AG08395 (cell line): ENCODE measurements around the gene SAA2.
"Not testable (repeated sequence)": the region's sequence is repeated elsewhere in the genome, so short reads cannot be mapped to it uniquely, and the experiment has no call there.

Experiments used
- DNase-seq: peaks from one replicate; pipeline ENCODE4 v3.0.0; 2012; ENCODE audit warnings: mixed read lengths, low spot score

Gene SAA2

DNA sequence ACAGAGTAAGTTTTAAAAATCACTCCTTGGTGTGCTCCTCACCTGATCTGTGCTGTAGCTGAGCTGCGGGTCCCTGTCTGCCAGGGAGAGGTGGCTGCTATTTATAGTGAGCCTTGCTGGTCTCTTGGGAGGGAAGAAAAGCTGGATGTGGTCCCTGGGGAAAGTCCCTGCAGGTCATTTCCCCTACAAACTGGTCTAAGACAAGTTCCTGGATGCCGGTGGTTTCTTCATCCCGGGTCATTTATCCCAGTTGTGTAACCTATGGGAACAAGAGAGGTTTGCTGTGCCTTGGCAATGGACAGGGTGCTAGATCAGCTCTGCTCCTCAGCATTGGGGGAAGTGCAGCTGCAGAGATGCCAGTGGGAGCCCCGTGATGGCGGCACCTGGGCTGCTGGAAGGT, at the start of gene SAA2:
TSS of gene SAA2 (minus strand) at position 108 of the 400 bp plus-strand sequence. CDS start 657 bp downstream, outside the sequence.
- no peak for DNase-seq

DNA sequence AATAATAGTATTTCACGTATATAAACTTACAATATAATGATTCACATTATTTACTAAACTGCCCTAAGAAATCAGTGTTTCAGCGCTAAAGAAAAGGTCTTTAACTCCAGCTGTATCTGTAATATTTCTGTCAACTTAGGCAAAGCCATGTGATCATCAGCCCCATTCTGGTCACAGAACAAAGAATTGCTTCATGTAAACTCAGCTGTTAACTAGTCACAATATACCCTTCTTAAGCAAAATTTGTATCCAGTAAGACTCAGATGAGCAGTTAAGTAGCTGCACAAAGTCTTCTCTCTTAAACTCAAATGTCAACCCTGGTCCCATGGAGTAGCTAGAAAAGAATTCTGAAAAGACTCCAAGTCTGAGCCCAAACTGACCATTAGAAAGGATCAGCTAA, 46.8 kb upstream of the SAA2 start:
- no peak for DNase-seq

DNA sequence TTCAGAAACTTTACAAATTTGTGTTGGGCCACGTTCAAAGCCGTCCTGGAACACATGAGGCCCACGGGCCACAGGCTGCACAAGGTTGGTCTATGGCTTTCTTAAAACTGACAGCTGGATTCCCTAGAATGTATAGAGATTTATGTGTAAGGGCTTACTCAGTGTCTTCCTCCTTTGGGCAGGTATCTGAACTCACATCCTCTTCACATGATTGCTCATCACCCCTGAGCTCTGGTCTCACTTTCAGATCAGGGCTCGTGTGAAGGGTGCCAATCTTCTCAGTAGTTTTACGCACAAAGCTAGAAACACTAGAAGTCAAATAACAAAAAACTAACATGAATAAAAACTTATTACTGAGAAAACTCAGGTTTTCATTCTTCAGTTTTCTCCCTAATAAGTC, 46.4 kb upstream of the SAA2 start:
- DNase-seq: no peak

DNA sequence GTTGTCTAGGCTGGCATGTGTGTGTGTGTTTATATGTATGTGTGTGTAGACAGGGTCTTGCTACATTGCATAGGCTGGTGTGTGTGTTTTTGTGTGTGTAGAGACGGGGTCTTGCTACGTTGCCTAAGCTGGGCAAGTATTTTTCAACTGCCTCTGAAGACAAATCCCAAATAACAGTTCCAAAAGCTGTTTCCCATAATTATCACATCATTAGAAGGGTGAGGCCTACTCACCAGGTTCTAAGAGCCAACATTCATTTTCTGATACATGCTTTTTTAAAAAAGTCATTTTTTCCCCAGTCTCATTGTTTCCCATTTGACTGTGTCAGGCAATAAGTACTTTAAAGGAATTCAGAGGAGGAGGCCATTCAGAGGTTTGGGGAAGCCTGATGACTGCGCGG, 40.4 kb upstream of the SAA2 start:
- no peak for DNase-seq

DNA sequence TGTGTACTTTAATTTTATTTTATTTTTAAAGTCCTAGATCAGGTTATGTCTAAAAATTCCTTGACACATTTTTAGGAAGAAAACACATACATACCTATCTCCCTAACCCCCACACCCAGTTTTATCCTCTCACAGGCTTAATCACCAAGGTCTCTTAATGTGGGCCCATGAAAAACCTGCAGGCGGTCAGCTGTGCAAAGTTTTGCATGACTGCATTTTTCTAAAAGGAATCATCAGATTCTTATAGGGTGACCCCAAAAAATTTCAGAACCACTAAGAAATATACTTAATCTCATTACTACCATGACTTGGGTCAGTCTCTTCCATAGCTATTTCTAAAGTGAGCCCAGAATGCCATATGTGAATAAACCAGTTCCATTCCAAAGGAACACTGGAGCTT, 37.4 kb upstream of the SAA2 start:
- no peak for DNase-seq

DNA sequence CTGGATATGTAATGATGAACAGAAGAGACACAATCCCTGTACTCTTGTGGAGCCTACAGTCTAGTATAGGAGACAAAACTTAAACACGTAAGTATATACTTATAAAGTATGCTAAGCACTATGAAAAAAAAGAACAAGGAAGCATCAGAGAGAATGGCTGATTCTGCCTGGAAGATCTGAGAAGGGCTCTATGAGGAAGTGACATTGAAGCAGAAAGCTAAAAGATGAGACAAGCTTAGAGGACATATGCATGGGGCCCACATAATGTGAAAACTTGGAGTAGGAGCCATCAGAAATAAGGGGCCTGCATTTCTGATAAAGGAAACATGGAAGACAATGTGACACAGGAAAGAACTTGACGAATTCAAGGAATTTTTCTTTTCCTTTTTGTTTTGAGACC, 34.2 kb upstream of the SAA2 start:
- no peak for DNase-seq

DNA sequence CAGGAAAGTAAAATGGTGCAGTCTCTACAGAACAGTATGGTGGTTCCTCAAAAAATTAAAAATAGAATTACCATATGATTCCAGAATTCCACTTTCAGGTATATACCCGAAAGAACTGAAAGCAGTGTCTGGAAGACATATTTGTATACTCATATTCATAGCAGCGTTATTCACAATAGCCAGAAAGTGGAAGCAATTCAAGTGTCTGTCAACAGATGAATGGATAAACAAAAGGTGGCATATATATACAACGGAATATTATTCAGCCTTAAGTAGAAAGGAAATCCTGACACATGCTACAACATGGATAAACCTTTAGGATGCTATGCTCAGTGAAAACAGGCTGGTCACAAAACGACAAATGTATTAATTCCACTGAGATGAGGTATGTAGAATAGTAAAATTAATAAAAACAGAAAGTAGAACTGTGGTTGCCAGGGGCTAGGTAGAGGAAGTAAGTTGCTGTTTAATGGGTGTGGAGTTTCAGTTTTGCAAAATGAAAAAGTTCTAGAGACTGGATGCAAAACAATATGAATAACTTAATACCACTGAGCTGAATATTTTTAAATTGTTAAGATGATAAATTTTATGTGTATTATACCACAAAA, 32.1 kb upstream of the SAA2 start:
- DNase-seq: no peak

DNA sequence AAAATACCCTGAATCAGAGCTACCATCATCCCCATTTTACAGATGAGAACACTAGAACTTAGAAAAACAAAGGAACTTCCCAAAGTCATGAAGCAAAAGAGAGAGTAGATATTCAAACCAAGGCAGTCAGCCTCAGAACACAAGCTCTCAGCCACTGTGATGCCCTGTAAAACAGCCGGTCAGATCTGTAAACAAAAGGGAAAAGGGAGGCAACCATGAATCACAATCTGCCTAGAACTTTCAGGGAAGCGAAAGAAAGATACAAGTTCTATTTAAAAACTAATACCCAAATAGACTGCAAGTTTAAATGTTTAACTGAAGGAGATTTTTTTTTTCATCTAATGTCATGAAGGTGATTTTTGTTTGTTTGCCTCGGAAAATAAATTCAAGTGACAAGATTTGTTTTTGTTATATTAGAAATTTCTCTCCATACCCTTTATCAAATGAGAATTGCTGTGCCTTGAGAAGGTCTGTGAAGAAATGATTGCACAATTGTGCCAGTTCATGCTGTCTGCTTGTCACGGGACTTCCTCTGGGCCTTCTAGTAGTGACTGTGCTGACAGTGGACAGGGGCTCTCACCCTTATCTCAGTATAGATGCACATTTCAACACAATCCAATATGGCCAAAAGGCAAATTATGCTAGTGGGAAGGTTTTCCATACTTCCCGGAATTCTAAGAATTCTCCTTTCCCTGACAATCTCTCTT, 29.2 kb upstream of the SAA2 start:
- DNase-seq: no peak

DNA sequence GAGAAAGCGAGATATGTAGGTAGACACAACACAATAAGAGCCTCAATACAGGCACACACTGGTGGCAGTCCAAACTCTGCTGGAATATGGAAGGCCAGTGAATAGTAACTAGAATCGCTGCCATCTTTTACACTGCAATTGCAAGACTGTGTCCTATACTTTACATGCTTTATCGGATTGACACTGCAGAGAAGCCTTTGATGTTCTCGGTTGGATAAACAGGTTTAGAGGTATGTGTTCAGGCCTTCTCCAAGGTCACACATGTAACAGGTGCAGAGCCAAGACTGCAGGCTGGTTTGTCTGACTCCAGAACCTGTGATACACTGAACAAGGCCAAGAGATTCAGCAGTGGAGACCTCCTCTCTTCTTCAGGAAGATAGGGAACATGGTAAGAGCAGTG, 22.7 kb upstream of the SAA2 start:
- DNase-seq: no peak

DNA sequence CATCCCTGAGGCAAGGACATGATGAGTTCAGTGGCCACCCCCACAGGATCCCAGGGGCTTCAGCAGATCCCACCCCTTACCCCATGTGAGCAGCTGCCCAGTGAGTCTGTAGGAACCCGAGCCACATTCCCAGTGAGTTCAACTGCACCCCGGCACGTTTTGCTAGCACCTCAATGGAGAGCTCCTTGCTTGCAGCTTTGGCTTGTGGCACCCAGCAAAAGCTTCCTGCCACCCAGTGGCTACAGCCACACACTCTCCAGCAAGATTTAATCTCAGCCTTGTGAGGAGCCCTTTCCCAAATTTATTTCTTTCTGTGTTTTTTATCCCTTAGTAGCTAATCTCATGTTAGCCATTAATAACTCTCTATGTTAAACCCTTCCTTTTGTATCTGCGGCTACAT, 21.6 kb upstream of the SAA2 start:
- no peak for DNase-seq

DNA sequence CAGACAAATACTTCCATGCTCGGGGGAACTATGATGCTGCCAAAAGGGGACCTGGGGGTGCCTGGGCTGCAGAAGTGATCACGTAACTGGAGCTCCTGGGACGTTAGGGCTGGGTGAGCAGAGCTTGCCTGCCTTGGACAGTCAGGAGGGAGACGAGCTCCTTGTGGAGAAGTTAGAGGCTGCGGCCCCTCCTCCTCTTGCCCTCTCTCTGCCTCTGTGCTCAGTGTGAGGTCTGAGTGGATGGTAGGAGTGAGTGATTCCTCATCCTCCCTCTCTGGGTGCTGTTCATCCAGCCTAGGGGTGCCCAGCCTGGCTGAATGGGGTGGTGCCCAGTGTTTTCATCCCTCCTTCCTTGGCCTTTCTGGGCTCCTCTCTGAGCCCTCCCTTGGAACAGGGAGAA, 20.8 kb upstream of the SAA2 start:
- DNase-seq: not testable (repeated sequence)

DNA sequence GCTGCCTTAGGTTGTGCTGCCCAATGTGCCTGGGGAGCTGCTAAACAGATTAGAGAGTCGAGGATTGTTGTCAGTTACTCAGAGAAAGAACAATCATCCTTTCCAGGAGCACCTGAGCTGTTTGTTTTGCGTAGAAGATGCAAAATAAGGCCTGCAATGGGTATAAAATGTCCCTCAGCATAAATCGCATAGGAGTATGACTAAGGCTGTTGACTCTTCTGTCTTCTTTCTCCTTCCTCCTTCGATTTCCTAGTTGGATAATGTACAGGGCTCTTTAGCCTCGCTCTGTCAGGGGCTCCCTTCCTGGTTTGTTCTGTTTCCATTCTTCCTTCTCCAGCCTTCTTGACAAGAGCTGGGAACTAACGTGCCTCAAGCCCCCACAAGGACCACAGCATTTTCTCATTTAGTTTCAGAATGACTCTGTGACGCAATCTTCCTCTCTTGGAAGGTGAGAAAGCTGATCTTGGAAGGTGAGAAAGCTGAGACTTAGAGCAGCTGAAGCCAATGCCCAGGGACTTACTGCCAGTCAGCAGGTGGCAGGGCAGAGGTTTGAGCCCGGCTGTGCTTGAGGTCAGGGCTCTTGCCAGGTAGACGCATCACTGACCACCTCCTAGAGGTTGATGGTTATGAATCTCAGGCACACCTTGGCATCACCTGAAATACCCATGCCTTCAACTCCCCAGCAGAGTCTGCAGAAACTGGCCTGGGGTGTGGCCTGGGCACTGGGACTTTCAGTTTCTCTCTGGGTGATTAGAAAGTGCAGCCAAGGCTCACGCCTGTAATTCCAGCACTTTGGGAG, 19.1 kb upstream of the SAA2 start:
- not testable (repeated sequence) for DNase-seq

DNA sequence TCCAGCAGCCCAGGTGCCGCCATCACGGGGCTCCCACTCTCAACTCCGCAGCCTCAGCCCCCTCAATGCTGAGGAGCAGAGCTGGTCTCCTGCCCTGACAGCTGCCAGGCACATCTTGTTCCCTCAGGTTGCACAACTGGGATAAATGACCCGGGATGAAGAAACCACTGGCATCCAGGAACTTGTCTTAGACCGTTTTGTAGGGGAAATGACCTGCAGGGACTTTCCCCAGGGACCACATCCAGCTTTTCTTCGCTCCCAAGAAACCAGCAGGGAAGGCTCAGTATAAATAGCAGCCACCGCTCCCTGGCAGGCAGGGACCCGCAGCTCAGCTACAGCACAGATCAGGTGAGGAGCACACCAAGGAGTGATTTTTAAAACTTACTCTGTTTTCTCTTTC, 17.5 kb upstream of the SAA2 start, which contains the start of gene SAA1:
TSS of gene SAA1 (plus strand) at position 316 of the 400 bp plus-strand sequence. CDS start 624 bp downstream, outside the sequence.
- no peak for DNase-seq

DNA sequence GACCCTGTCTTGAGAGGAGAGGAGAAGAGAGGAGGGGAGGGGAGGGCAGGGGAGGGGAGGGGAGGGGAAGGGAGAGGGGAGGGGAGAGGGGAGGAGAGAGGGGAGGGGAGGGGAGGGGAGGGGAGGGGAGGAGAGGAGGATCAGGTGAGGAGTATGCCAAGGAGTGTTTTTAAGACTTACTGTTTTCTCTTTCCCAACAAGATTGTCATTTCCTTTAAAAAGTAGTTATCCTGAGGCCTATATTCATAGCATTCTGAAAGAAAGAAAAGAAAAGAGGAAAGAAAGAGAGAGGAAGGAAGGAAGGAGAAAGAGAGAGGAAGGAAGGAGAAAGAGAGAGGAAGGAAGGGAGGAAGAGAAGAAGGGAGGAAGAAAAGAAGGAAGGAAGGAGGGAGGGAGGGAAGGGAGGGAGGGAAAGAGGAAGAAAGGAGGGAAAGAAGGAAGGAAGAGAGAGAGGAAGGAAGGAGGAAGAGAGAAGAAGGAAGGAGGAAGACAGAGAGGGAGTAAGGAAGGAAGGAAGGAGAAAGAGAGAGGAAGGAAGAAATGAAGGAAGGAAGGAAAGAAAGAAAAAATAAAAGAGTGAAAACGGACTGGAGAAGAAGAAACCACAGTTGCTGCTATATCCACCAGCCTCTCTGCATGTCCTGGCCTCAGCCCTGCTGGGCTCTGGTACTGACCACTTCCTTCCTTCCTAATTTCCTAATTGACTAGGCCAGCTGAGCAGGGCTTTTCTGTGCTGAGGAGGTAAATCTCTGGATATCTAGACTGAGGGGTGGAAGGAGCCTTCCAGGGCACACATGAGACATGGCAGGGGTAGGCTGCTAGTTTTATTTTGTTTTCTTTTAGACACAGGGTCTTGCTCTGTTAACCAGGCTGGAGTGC, 16.4 kb upstream of the SAA2 start:
- no peak for DNase-seq

DNA sequence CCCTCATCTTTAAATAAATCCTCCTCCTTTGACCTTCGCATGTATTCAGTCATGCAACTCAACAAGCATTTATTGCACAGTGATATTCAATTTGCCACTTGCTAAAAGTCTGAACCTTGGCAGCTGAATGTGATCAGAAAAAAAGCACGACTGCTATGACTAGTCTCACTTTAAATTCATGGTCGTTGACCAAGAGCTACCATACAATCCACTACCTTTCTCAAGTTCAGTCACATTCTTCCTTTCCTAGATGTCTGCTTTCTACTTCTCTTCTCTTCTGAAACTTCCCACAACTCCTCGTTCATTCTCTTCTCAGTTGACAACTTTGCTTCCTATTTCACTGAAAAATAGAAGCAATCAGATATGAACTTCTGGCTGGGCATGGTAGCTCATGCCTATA, 15.6 kb upstream of the SAA2 start:
- DNase-seq: no peak

DNA sequence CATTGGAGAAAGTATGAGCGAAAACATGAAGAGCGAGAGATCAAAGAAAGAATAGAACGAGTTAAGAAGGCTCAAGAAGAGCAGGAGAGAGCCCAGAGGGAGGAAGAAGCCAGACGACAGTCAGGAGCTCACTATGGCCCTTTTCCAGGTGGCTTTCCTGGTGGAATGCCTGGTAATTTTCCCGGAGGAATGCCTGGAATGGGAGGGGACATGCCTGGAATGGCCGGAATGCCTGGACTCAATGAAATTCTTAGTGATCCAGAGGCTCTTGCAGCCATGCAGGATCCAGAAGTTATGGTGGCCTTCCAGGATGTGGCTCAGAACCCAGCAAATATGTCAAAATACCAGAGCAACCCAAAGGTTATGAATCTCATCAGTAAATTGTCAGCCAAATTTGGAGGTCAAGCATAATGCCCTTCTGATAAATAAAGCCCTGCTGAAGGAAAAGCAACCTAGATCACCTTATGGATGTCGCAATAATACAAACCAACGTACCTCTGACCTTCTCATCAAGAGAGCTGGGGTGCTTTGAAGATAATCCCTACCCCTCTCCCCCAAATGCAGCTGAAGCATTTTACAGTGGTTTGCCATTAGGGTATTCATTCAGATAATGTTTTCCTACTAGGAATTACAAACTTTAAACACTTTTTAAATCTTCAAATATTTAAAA, 14.3 kb upstream of the SAA2 start:
- DNase-seq: not testable (repeated sequence)

DNA sequence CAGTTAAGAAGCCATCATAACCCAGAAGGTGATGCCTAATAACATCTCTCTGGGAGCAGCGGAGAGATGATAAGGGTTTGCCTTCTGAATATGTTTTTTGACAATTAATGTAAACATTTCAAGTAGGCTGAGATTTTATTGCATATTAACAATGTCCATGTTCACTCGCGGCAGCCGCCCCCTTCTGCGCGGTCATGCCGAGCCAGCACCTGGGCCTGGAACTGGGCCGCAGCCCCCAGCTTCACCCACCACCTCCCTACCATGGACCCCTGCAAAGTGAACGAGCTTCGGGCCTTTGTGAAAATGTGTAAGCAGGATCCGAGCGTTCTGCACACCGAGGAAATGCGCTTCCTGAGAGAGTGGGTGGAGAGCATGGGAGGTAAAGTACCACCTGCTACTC, 13.3 kb upstream of the SAA2 start:
- DNase-seq: no peak

DNA sequence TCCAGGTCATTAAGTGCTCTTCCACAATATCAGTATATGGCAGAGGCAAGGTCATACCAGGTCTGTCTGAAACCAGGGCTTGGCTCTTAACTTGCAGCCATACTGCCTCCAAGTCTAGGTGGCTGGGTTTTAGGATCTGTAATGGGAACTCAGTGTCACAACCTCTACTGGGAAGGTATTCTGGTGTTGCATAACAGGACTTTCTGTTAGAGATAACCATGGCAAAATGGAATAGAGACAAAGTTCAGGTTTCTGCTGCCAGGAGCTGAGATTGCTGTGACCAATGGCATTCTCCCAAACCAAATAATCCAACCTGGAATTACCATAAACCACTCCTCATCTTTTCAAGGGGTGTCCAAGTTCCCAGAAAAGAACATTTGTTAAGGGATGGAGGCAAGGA, 10.8 kb upstream of the SAA2 start:
- no peak for DNase-seq

DNA sequence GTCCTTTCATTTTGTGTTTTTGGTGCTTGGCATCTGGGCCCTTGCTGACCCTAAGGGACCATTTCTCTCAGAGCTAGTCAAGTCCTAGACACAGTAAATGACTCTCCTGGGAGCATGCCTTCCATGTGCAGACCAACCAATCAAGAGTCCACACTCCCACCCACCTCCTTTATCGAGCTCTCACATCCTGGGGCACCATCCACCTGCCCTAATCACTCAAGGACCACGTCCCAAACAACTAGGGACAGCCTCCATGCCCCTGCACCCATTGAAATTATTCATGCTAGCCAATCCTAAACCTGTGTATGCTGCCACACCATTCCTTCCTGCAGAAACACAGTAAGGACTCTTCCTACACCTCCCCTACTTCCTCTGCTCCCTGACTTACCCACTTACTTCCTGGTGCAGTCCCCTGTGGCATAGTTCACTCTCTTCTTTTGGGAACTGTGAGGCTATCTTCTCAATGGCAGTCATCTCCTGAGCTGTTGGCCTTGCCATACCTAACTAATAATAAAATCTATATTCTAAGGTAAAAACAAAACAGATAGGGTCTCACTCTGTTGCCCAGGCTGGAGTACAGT, 6.4 kb upstream of the SAA2 start:
- DNase-seq: no peak

DNA sequence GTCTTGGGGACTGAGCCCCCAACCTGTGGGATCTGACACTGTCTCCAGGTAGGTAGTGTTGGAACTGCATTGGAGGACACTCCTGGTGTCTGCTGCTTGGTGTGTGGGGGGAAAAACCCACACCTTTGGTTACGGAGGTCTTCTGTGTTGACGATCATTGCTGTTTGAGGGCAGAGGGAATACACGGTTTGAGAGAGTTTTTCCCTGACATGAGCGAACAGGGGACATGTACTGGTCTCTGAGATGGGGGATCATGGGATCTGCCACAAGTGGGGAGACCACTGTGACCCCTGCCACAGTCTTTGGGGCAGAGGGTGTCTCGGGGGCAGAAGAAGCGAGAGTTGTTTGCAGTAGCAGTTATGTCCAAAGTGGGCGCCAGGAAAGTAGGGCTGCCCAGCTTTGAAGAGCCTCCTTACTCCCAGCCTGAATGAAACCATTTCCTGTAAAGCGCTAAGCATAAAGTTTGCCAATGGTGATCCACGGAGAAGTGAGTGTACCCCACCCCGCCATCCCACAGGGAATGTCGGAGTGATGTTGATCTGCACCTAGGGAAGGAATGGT, 5.4 kb upstream of the SAA2 start:
- DNase-seq: no peak

DNA sequence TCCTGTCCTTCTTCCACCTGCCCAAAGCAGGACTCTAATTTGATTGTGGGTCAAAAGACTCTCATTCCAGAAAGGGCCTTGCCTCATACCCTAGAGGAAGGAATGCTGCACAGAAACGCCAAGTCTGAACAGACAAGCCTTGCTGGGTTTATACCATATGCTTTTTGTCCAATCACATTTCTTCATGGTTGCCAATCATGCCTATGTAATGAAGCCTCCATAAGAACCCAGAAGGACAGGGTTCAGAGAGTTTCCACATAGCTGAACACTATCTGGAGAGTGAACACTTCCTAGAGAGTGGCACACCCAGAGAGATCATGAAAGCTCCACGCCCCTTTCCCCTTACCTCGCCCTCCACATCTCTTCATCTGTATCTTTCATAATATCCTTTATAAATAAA, 4.8 kb upstream of the SAA2 start:
- no peak for DNase-seq
